ENCODE measurements around the gene NGDN. TPM values are rescaled to one million over a fixed set of nuclear protein-coding genes. Genes with fewer than 3 reads are reported as not detected.

Gene NGDN
- total RNA-seq, 1 experiment from 2014 or later = 24.7 TPM

- Histone ChIP-seq H3K36me3 (ENCODE audit: control insufficient read depth, insufficient read depth, low read length) (no peaks in the 10 kb centered on the region), H3K9me3 (ENCODE audit: control insufficient read depth, insufficient read depth, low read depth, low read length) (no peaks in the 10 kb centered on the region), H3K27ac (ENCODE audit: low read length) (no peak overlapping the region), H3K4me1 (ENCODE audit: control insufficient read depth, insufficient read depth, low read length) (no peaks in the 10 kb centered on the region), H3K4me3 (ENCODE audit: low read depth in 2 of 2, low read length in 2 of 2) (no peak overlapping the region), H3K27me3 (ENCODE audit: control insufficient read depth, insufficient read depth, low read length) (no peaks in the 10 kb centered on the region)
- ATAC-seq (no peak), DNase-seq (ENCODE audit: low read depth, low spot score) (no peak)
- intact Hi-C loops (cut with micrococcal nuclease; ENCODE audit: unreplicated experiment) = no loop called here
- no TSS peak for BruUV-seq (replicated peaks)
- ChIA-PET POLR2A (no interaction called here), CTCF (no interaction called here)
- TF ChIP-seq CTCF (IDR thresholded peaks at IDR 0.05) (no peak), TCF7L2 (IDR thresholded peaks at IDR 0.05; ENCODE audit: low read depth, low read length) (no peak), POLR2AphosphoS5 (IDR thresholded peaks at IDR 0.05; ENCODE audit: low read depth, low read length) (no peak), SIN3A (IDR thresholded peaks at IDR 0.05; ENCODE audit: borderline replicate concordance, insufficient read depth, low read depth, low read length) (no peak), REST (IDR thresholded peaks at IDR 0.05; ENCODE audit: insufficient read depth in 1 of 2, low read depth in 2 of 2, low read length in 1 of 2) (no peak)
- in situ Hi-C loops (cut with HindIII; ENCODE audit: low pct_unique_long_range_greater_than_20kb, low sequenced_read_pairs) = no loop called here
Observed at GRCh38 chr14:23521785-23522640, 52.5 kb downstream of the NGDN start.

GRCh38 chr14:23522643-23523198 is 53.2 kb downstream of the NGDN start:
- POLR2A ChIA-PET = no interaction called here
- in situ Hi-C loops (cut with HindIII; ENCODE audit: low pct_unique_long_range_greater_than_20kb, low sequenced_read_pairs) (no loop called here), intact Hi-C loops (cut with micrococcal nuclease; ENCODE audit: unreplicated experiment) (no loop called here)
- H3K27me3 ChIP-seq (ENCODE audit: control insufficient read depth, insufficient read depth, low read length) = no peaks in the 10 kb centered on the region
- DNase-seq (ENCODE audit: low read depth, low spot score) (no peak), ATAC-seq (no peak)
- no peaks in the 10 kb centered on the region for H3K9me3 ChIP-seq (ENCODE audit: control insufficient read depth, insufficient read depth, low read depth, low read length)
- CTCF ChIA-PET = no interaction called here
- H3K36me3 ChIP-seq (ENCODE audit: control insufficient read depth, insufficient read depth, low read length) = no peaks in the 10 kb centered on the region
- no peak overlapping the region for H3K27ac ChIP-seq (ENCODE audit: low read length)
- H3K4me1 ChIP-seq (ENCODE audit: control insufficient read depth, insufficient read depth, low read length) = no peaks in the 10 kb centered on the region
- TF ChIP-seq REST (IDR thresholded peaks at IDR 0.05; ENCODE audit: insufficient read depth in 1 of 2, low read depth in 2 of 2, low read length in 1 of 2) = no peak
- TF ChIP-seq SIN3A (IDR thresholded peaks at IDR 0.05; ENCODE audit: borderline replicate concordance, insufficient read depth, low read depth, low read length) = no peak
- no peak for TF ChIP-seq TCF7L2 (IDR thresholded peaks at IDR 0.05; ENCODE audit: low read depth, low read length)
- TF ChIP-seq CTCF (IDR thresholded peaks at IDR 0.05) = no peak
- TF ChIP-seq POLR2AphosphoS5 (IDR thresholded peaks at IDR 0.05; ENCODE audit: low read depth, low read length) = no peak
- BruUV-seq (replicated peaks) = no TSS peak
- H3K4me3 ChIP-seq (ENCODE audit: low read depth in 2 of 2, low read length in 2 of 2) = no peak overlapping the region

All from Panc1 (cell line).